ENCODE data around the gene EIF2AK3.
"Not testable (repeated sequence)": the region's sequence is repeated elsewhere in the genome, so short reads cannot be mapped to it uniquely, and the experiment has no call there.

EIF2AK3 gene

GRCh38 chr2:88636026-88636425 lies 8.8 kb upstream of the EIF2AK3 start:
- H3K9ac ChIP-seq (ENCODE audit: low read depth, low read length), result no peak overlapping the region
- no peaks in the 10 kb centered on the region for H3K27me3 ChIP-seq (ENCODE audit: insufficient read depth, low read length)
- WGBS, result 91% methylated on average over 1 of the region's 1 CpG
- no peaks in the 10 kb centered on the region for H3K36me3 ChIP-seq (ENCODE audit: insufficient read depth, low read length)
- H3K4me1 ChIP-seq (ENCODE audit: insufficient read depth, low read length), result peaks cover 27% of the 10 kb centered on the region
- no peak overlapping the region for H3K4me3 ChIP-seq (ENCODE audit: low read length)
- H3K9me3 ChIP-seq (ENCODE audit: insufficient read depth, low read depth, low read length), result no peaks in the 10 kb centered on the region
- H3K27ac ChIP-seq (ENCODE audit: low read depth, low read length), result no peak overlapping the region

GRCh38 chr2:88632569-88632968 lies 5.3 kb upstream of the EIF2AK3 start:
- 93% methylated on average over 3 of the region's 3 CpGs for WGBS
- Histone ChIP-seq H3K9me3 (ENCODE audit: insufficient read depth, low read depth, low read length) (no peaks in the 10 kb centered on the region), H3K4me3 (ENCODE audit: low read length) (no peak overlapping the region), H3K36me3 (ENCODE audit: insufficient read depth, low read length) (no peaks in the 10 kb centered on the region), H3K27me3 (ENCODE audit: insufficient read depth, low read length) (no peaks in the 10 kb centered on the region), H3K9ac (ENCODE audit: low read depth, low read length) (no peak overlapping the region), H3K27ac (ENCODE audit: low read depth, low read length) (no peak overlapping the region), H3K4me1 (ENCODE audit: insufficient read depth, low read length) (peaks cover 40% of the 10 kb centered on the region)

- H3K9ac ChIP-seq (ENCODE audit: low read depth, low read length), result no peak overlapping the region
- H3K27me3 ChIP-seq (ENCODE audit: insufficient read depth, low read length), result no peaks in the 10 kb centered on the region
- H3K36me3 ChIP-seq (ENCODE audit: insufficient read depth, low read length), result no peaks in the 10 kb centered on the region
- peak overlapping the region; percentile 61 for H3K4me3 ChIP-seq (ENCODE audit: low read length)
- H3K9me3 ChIP-seq (ENCODE audit: insufficient read depth, low read depth, low read length), result no peaks in the 10 kb centered on the region
- peaks cover 62% of the 10 kb centered on the region for H3K4me1 ChIP-seq (ENCODE audit: insufficient read depth, low read length)
- WGBS, result 98% methylated on average over 8 of the region's 8 CpGs
- H3K27ac ChIP-seq (ENCODE audit: low read depth, low read length), result peak overlapping the region; percentile 83; the same call in 1 of the 2 replicates
These were observed 1.3 kb upstream of the EIF2AK3 start for GRCh38 chr2:88628571-88628939.

- Histone ChIP-seq H3K9me3 (ENCODE audit: insufficient read depth, low read depth, low read length) (no peaks in the 10 kb centered on the region), H3K27me3 (ENCODE audit: insufficient read depth, low read length) (no peaks in the 10 kb centered on the region), H3K36me3 (ENCODE audit: insufficient read depth, low read length) (no peaks in the 10 kb centered on the region), H3K4me1 (ENCODE audit: insufficient read depth, low read length) (peaks cover 67% of the 10 kb centered on the region), H3K4me3 (ENCODE audit: low read length) (peak overlapping the region; percentile 61), H3K9ac (ENCODE audit: low read depth, low read length) (peak overlapping the region; percentile 76), H3K27ac (ENCODE audit: low read depth, low read length) (peak overlapping the region; percentile 83)
- 10% methylated on average over 21 of the region's 21 CpGs for WGBS
These were observed 749 bp upstream of the EIF2AK3 start for GRCh38 chr2:88627856-88628570.

- WGBS, result 1% methylated on average over 54 of the region's 54 CpGs
- peaks cover 59% of the 10 kb centered on the region for H3K4me1 ChIP-seq (ENCODE audit: insufficient read depth, low read length)
- H3K9ac ChIP-seq (ENCODE audit: low read depth, low read length), result peak overlapping the region; percentile 67
- H3K9me3 ChIP-seq (ENCODE audit: insufficient read depth, low read depth, low read length), result no peaks in the 10 kb centered on the region
- H3K36me3 ChIP-seq (ENCODE audit: insufficient read depth, low read length), result no peaks in the 10 kb centered on the region
- no peaks in the 10 kb centered on the region for H3K27me3 ChIP-seq (ENCODE audit: insufficient read depth, low read length)
- H3K4me3 ChIP-seq (ENCODE audit: low read length), result peak overlapping the region; percentile 74
- H3K27ac ChIP-seq (ENCODE audit: low read depth, low read length), result peak overlapping the region; percentile 83; the same call in 1 of the 2 replicates
These were observed 851 bp downstream of the EIF2AK3 start for GRCh38 chr2:88626171-88627054.

GRCh38 chr2:88624477-88624876 lies 2.8 kb downstream of the EIF2AK3 start:
- Histone ChIP-seq H3K4me3 (ENCODE audit: low read length) (peak overlapping the region; percentile 30), H3K9me3 (ENCODE audit: insufficient read depth, low read depth, low read length) (no peaks in the 10 kb centered on the region), H3K4me1 (ENCODE audit: insufficient read depth, low read length) (peaks cover 39% of the 10 kb centered on the region), H3K27me3 (ENCODE audit: insufficient read depth, low read length) (no peaks in the 10 kb centered on the region), H3K36me3 (ENCODE audit: insufficient read depth, low read length) (no peaks in the 10 kb centered on the region), H3K27ac (ENCODE audit: low read depth, low read length) (no peak overlapping the region), H3K9ac (ENCODE audit: low read depth, low read length) (no peak overlapping the region; the same call in 1 of the 2 replicates)
- WGBS, result 56% methylated on average over 4 of the region's 4 CpGs

GRCh38 chr2:88623831-88624465 lies 3.3 kb downstream of the EIF2AK3 start:
- H3K27ac ChIP-seq (ENCODE audit: low read depth, low read length); H3K36me3 ChIP-seq (ENCODE audit: insufficient read depth, low read length); H3K27me3 ChIP-seq (ENCODE audit: insufficient read depth, low read length); H3K9ac ChIP-seq (ENCODE audit: low read depth, low read length); H3K4me3 ChIP-seq (ENCODE audit: low read length); H3K9me3 ChIP-seq (ENCODE audit: insufficient read depth, low read depth, low read length): not testable (repeated sequence)
- WGBS, result 93% methylated on average over 10 of the region's 11 CpGs
- peaks cover 34% of the 10 kb centered on the region for H3K4me1 ChIP-seq (ENCODE audit: insufficient read depth, low read length)

- 100% methylated on average over 1 of the region's 1 CpG for WGBS
- H3K27ac ChIP-seq (ENCODE audit: low read depth, low read length), result no peak overlapping the region
- no peaks in the 10 kb centered on the region for H3K9me3 ChIP-seq (ENCODE audit: insufficient read depth, low read depth, low read length)
- H3K4me1 ChIP-seq (ENCODE audit: insufficient read depth, low read length), result peaks cover 32% of the 10 kb centered on the region
- no peaks in the 10 kb centered on the region for H3K27me3 ChIP-seq (ENCODE audit: insufficient read depth, low read length)
- H3K4me3 ChIP-seq (ENCODE audit: low read length), result no peak overlapping the region
- no peak overlapping the region for H3K9ac ChIP-seq (ENCODE audit: low read depth, low read length)
- H3K36me3 ChIP-seq (ENCODE audit: insufficient read depth, low read length), result no peaks in the 10 kb centered on the region
These were observed 5.0 kb downstream of the EIF2AK3 start for GRCh38 chr2:88622307-88622706.

GRCh38 chr2:88621432-88621831 lies 5.8 kb downstream of the EIF2AK3 start:
- Histone ChIP-seq H3K27me3 (ENCODE audit: insufficient read depth, low read length) (no peaks in the 10 kb centered on the region), H3K4me1 (ENCODE audit: insufficient read depth, low read length) (peaks cover 32% of the 10 kb centered on the region), H3K4me3 (ENCODE audit: low read length) (no peak overlapping the region), H3K36me3 (ENCODE audit: insufficient read depth, low read length) (no peaks in the 10 kb centered on the region), H3K9me3 (ENCODE audit: insufficient read depth, low read depth, low read length) (no peaks in the 10 kb centered on the region), H3K27ac (ENCODE audit: low read depth, low read length) (no peak overlapping the region), H3K9ac (ENCODE audit: low read depth, low read length) (no peak overlapping the region)
- 95% methylated on average over 3 of the region's 3 CpGs for WGBS

- 88% methylated on average over 1 of the region's 1 CpG for WGBS
- no peak overlapping the region for H3K4me3 ChIP-seq (ENCODE audit: low read length)
- no peak overlapping the region for H3K9ac ChIP-seq (ENCODE audit: low read depth, low read length)
- no peak overlapping the region for H3K27ac ChIP-seq (ENCODE audit: low read depth, low read length)
- no peaks in the 10 kb centered on the region for H3K27me3 ChIP-seq (ENCODE audit: insufficient read depth, low read length)
- no peaks in the 10 kb centered on the region for H3K9me3 ChIP-seq (ENCODE audit: insufficient read depth, low read depth, low read length)
- H3K4me1 ChIP-seq (ENCODE audit: insufficient read depth, low read length), result peaks cover 21% of the 10 kb centered on the region
- H3K36me3 ChIP-seq (ENCODE audit: insufficient read depth, low read length), result no peaks in the 10 kb centered on the region
These were observed 7.2 kb downstream of the EIF2AK3 start for GRCh38 chr2:88620015-88620414.

GRCh38 chr2:88615822-88616221 lies 11.4 kb downstream of the EIF2AK3 start:
- peaks cover 16% of the 10 kb centered on the region for H3K36me3 ChIP-seq (ENCODE audit: insufficient read depth, low read length)
- no peaks in the 10 kb centered on the region for H3K4me1 ChIP-seq (ENCODE audit: insufficient read depth, low read length)
- no peak overlapping the region for H3K27ac ChIP-seq (ENCODE audit: low read depth, low read length)
- no peaks in the 10 kb centered on the region for H3K27me3 ChIP-seq (ENCODE audit: insufficient read depth, low read length)
- no peaks in the 10 kb centered on the region for H3K9me3 ChIP-seq (ENCODE audit: insufficient read depth, low read depth, low read length)
- no peak overlapping the region for H3K9ac ChIP-seq (ENCODE audit: low read depth, low read length)
- 92% methylated on average over 3 of the region's 3 CpGs for WGBS
- H3K4me3 ChIP-seq (ENCODE audit: low read length), result no peak overlapping the region

All from HUES64 (cell line).